Measurements from ENCODE around the gene RBM19.

RBM19 gene

DNA sequence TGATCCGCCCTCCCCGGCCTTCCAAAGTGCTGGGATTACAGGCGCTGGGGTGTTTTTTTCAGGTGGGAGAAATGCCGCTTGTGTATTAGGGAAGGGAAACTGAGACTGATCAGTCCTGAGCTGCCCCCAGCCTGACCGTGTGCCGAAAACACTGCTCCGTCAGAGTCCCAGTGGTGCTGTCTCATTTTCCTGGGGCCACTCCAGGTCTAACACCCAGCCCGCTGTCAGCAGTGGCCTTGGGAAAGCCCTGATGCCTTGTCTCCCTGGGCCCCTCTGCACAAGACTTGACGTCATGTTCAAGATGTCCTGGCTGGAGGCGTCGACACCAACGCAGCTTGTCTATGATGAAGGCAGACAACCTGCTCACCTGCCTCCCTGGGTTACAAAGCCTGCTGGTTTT, 165.9 kb downstream of the RBM19 start:
- Histone ChIP-seq H3K27ac (replicated peaks) (no peak overlapping the region), H3K27me3 (ENCODE audit: insufficient read depth, poor library complexity, severe bottlenecking) (no peaks in the 10 kb centered on the region), H3K4me3 (replicated peaks; ENCODE audit: insufficient read depth, low read length) (no peak overlapping the region)
- TF ChIP-seq POLR2AphosphoS5 (IDR thresholded peaks at IDR 0.05; ENCODE audit: low read depth), result no peak
- DNase-seq (ENCODE audit: low read depth in 1 of 2, low spot score in 1 of 2), result no peak

- DNase-seq (ENCODE audit: low read depth in 1 of 2, low spot score in 1 of 2), result no peak
- Histone ChIP-seq H3K4me3 (replicated peaks; ENCODE audit: insufficient read depth, low read length) (no peak overlapping the region), H3K27ac (replicated peaks) (no peak overlapping the region), H3K27me3 (ENCODE audit: insufficient read depth, poor library complexity, severe bottlenecking) (no peaks in the 10 kb centered on the region)
- TF ChIP-seq POLR2AphosphoS5 (IDR thresholded peaks at IDR 0.05; ENCODE audit: low read depth), result no peak
- TF ChIP-seq GABPA (IDR thresholded peaks at IDR 0.05; ENCODE audit: low read depth), result no peak
- TF ChIP-seq, protein P1, sequence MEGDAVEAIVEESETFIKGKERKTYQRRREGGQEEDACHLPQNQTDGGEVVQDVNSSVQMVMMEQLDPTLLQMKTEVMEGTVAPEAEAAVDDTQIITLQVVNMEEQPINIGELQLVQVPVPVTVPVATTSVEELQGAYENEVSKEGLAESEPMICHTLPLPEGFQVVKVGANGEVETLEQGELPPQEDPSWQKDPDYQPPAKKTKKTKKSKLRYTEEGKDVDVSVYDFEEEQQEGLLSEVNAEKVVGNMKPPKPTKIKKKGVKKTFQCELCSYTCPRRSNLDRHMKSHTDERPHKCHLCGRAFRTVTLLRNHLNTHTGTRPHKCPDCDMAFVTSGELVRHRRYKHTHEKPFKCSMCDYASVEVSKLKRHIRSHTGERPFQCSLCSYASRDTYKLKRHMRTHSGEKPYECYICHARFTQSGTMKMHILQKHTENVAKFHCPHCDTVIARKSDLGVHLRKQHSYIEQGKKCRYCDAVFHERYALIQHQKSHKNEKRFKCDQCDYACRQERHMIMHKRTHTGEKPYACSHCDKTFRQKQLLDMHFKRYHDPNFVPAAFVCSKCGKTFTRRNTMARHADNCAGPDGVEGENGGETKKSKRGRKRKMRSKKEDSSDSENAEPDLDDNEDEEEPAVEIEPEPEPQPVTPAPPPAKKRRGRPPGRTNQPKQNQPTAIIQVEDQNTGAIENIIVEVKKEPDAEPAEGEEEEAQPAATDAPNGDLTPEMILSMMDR (IDR thresholded peaks at IDR 0.05; ENCODE audit: insufficient read depth, low read length), result no peak
- TF ChIP-seq REST (IDR thresholded peaks at IDR 0.05; ENCODE audit: insufficient replicate concordance, low read depth), result no peak
- TF ChIP-seq SPI1 (IDR thresholded peaks at IDR 0.05; ENCODE audit: borderline replicate concordance, low read depth), result no peak
These were observed 167.6 kb downstream of the RBM19 start for GRCh38 chr12:113798552-113798951.

GRCh38 chr12:113797535-113797868, 168.6 kb downstream of the RBM19 start:
- TF ChIP-seq, protein P1 (IDR thresholded peaks at IDR 0.05; ENCODE audit: insufficient read depth, low read length), result no peak
- TF ChIP-seq GABPA (IDR thresholded peaks at IDR 0.05; ENCODE audit: low read depth) (no peak), SPI1 (IDR thresholded peaks at IDR 0.05; ENCODE audit: borderline replicate concordance, low read depth) (no peak), REST (IDR thresholded peaks at IDR 0.05; ENCODE audit: insufficient replicate concordance, low read depth) (no peak), POLR2AphosphoS5 (IDR thresholded peaks at IDR 0.05; ENCODE audit: low read depth) (no peak)
- no peaks in the 10 kb centered on the region for H3K27me3 ChIP-seq (ENCODE audit: insufficient read depth, poor library complexity, severe bottlenecking)
- no peak for DNase-seq (ENCODE audit: low read depth in 1 of 2, low spot score in 1 of 2)
- H3K4me3 ChIP-seq (replicated peaks; ENCODE audit: insufficient read depth, low read length), result no peak overlapping the region
- no peak overlapping the region for H3K27ac ChIP-seq (replicated peaks)

- TF ChIP-seq, protein P1 (IDR thresholded peaks at IDR 0.05; ENCODE audit: insufficient read depth, low read length), result no peak
- TF ChIP-seq GABPA (IDR thresholded peaks at IDR 0.05; ENCODE audit: low read depth) (no peak), SPI1 (IDR thresholded peaks at IDR 0.05; ENCODE audit: borderline replicate concordance, low read depth) (no peak), POLR2AphosphoS5 (IDR thresholded peaks at IDR 0.05; ENCODE audit: low read depth) (no peak), REST (IDR thresholded peaks at IDR 0.05; ENCODE audit: insufficient replicate concordance, low read depth) (no peak)
- no peak overlapping the region for H3K4me3 ChIP-seq (replicated peaks; ENCODE audit: insufficient read depth, low read length)
- H3K27ac ChIP-seq (replicated peaks), result no peak overlapping the region
- no peaks in the 10 kb centered on the region for H3K27me3 ChIP-seq (ENCODE audit: insufficient read depth, poor library complexity, severe bottlenecking)
- DNase-seq (ENCODE audit: low read depth in 1 of 2, low spot score in 1 of 2), result no peak
These were observed 169.1 kb downstream of the RBM19 start for GRCh38 chr12:113796852-113797534.

Data from HL-60 (cell line).